GM15510 (cell line): ENCODE measurements around the gene TNC.

Source experiments
- POLR2A ChIP-seq: IDR thresholded peaks from 3 replicates; pipeline ENCODE4 v1.6.1; 2011; ENCODE audit warnings: borderline replicate concordance; ENCODE audit not compliant: insufficient read length; ENCODE audit errors: extremely low read depth

TNC gene

DNA sequence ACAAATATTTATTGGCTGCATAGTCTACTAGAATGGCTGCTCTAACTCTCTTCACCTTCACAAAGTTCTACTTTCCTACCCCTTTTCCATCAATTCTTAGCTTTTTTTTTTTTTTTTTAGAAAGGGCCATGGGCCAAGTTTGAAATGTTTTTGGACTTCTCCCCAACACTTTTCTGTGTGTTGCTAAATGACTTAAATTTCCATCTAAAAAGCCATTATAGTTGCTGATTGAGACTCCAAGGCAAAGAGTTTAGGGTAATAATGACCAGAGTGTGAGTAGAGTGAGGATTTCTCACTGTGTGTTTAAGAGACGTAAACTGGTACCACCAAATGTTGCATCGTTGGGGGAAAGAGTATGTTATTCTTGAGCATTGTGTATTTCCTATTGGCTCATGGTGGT, 24.4 kb downstream of the TNC start:
- TF ChIP-seq POLR2A, result no peak

DNA sequence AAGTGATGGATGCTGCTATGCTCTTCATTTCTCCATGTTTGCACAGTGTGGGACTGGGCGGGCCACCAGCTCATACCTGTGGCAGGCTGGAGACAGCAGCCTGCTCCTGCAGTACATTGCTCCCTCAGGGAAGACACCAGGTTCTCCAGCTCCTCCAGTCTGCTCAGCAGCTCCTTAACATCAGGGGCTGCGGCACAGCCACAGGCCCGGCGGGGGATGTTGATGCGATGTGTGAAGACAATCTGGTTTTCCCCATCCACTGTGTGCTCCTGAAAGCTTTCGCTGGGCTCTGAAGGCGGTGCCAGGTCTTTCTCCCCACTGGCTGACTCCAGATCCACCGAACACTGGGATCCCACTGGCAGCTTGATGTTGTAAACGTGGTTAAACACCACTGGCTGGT, 27.5 kb downstream of the TNC start:
- no peak for TF ChIP-seq POLR2A

DNA sequence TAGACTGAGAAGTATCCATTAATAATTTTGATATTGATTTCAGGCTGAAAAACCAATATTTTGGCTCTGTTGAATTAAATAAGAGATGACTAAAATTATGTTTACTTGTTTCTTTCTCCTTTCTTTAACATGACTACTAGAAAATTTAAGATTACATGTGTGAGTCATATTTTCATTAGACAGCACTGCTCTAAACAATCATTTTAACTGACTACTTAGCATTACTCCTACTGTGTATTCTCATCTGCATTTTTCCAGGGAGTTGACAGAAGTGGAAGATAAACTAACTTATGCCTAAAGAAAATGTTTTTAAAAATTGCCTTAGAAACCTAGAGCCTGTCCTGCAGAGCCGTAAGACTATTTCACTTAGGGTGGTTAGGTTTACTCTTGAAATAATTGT, 29.1 kb downstream of the TNC start:
- TF ChIP-seq POLR2A, result no peak

DNA sequence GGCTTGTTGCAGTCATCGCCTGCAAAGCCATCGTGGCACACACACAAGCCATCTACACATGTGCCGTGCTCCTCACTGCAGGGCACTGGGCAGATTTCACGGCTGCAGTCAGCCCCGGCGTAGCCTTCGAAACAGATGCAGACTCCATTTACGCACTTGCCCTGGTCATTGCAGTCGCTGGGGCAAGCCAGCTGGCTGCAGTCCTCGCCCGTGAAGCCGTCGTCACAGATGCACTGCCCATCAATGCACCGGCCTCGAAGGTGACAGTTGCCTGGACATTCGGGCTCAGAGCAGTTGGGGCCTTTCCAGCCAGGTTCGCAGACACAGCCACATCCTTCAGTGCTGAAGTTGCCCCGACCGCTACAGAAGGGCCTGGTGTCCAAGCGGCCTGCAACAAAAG, 31.1 kb downstream of the TNC start:
- no peak for TF ChIP-seq POLR2A

DNA sequence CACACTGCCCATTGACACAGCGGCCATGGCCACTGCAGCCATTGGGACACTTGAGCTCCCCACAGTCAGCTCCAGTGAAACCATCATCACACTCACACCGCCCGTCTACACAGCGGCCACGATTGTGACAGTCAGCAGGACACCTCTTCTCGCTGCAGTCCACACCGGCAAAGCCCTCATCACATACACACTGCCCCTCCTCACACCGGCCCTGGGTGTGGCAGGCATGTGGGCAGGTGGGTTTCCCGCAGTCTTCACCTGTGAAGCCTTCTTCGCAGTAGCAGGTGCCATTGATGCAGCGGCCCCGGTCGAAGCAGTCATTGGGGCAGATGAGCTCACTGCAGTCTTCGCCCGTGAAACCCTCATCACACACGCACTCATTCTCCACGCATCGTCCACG, 31.5 kb downstream of the TNC start:
- no peak for TF ChIP-seq POLR2A

DNA sequence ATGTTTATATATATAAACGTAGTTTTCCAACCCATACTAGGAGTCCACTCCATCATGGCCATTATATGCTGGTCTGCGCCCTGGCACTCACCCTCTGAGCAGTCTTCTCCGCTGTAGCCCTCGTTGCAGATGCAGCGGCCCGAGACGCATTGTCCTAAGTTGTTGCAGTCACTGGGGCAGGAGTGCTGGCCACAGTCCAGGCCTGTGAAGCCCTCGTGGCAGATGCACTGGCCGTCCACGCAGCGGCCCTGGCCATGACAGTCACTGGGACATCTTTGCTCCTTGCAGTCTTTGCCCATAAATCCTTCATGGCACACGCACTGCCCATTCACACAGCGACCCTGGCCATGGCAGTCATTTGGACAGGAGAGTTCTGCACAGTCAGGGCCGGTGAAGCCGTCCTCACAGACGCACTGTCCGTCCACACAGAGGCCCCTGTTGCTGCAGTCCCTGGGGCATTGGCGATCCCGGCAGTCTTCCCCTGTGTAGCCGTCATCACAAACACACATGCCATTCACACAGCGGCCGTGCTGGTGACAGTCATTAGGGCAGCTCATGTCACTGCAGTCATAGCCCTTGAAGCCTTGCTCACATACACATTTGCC, 32.1 kb downstream of the TNC start:
- TF ChIP-seq POLR2A, result no peak

DNA sequence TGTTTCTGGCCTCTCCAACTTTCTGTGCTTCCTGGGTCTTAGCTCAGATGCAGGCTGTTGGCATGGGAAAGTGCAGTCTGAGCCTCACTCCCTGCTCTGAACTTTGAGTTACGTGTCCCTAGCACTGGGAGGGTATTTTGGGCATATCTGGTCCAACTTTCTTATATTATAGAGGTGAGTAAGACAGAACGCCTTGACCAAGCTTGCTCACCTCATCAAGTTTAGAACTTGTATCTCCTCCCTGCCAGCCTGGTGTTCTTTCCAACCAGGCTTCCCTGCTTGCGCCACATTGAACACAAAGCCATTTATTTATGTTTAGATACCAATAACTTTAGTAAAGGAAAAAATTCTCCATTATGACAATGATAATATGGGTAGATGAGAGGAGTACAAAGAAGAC, 33.2 kb downstream of the TNC start:
- TF ChIP-seq POLR2A, result no peak

DNA sequence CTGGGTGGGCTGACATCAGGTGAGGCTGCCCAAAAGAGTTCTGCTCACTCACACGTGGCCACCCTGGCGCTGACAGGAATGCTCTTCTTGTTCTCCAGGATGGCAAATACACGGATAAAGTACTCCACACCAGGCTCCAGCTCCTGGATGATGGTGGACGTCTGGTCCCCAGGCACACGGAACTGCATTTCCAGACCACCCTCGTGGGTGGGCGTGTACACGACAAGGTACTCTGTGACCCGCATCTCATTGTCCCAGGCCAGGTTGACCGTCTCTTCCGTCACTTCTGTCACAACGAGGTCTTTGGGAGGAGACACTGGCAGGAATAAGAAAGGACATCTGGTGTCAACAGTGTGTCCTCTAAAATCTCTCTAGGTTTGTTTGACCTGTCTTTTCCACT, 33.8 kb downstream of the TNC start:
- no peak for TF ChIP-seq POLR2A

DNA sequence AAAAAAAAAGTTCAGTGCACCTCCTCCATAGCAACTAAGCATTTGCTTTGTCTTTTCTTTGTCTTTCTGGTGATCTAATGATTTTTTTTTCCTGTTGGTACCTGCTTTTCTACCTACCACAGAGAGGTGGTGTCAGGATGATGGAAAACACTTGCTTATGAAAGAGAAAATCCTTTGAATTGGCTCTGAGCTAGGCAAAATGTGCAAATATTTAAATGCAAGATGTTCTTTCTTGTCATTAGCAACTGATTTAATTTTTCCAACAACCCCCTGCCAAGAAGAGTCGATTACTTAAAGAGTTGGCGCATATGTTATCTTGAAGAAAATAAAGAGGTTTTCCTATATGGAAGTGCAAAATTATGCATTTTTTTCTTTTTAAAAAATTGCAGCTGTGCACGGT, 37.7 kb downstream of the TNC start:
- no peak for TF ChIP-seq POLR2A

DNA sequence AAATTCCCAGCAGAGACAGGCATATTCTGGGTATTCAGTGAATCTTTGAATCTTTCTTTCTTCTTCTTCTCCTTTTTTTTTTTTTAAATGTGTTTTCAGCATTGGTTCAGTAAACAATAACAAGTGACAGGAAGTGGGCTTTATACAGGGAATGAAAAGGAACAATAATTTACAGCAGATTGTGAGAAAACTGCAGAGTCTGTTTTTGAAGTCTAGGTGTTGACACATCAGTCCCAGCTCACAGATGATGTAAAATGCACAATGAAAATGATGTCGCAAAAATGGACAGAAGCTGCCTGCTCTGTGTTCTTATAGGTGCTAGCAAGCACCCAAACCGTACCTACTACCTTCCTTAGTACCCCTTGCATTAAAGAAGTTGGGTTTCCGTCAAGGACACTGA, 38.8 kb downstream of the TNC start:
- no peak for TF ChIP-seq POLR2A

DNA sequence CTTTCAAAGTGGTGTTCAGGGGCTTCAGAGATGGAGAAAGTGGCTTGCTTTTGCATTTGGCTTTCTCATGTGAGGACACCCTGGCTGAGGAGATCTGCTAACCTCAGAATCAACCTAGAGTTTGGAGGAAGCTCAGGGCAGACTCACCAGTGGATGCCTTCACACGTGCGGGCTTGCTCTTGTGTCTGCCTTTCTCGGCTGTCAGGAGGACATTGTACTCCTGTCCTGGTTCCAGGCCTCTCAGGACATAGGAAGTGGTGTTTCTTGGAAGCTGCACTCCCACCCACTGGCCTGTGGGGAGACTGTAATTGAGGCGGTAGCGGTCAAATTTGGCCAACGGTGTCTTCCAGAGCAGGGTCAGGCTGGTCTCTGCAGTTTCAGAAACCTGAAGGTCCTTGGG, 44.5 kb downstream of the TNC start:
- TF ChIP-seq POLR2A, result no peak

DNA sequence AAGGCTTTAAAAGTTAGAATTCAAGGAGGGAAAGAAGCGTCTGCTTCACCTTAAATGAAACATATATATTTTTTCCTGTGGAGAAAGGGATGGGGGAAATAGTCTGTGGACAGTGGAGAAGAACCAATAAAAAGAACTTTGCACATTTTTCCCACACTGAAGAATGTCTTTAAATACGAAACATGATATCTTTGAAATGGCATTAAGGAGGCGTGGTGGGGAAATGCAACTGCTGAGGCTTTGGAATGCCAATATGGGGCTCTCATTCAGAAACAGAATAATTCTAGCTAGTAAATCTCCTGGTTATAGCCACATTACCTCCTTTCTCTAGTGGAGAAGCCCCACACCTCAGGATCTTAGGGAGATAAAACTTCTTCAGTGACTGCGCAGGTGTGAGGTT, 46.8 kb downstream of the TNC start:
- no peak for TF ChIP-seq POLR2A

DNA sequence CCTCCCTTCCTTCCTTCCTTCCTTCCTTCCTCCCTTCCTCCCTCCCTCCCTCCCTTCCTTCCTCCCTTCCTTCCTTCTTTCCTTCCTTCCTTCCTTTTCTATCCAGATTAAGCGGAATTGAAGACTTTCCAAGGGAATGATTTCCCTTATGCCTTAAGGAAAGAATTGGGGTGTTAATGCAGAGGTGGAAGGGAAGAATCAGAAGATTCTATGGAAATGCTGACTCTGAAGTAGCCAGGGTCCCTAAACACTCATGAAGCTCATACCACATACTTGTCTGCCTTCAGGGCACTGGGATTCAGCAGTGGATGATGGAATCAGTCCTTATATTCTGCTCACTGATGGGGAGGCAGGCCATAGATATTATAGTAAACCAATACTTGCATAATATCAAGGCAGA, 48.2 kb downstream of the TNC start:
- TF ChIP-seq POLR2A, result no peak

DNA sequence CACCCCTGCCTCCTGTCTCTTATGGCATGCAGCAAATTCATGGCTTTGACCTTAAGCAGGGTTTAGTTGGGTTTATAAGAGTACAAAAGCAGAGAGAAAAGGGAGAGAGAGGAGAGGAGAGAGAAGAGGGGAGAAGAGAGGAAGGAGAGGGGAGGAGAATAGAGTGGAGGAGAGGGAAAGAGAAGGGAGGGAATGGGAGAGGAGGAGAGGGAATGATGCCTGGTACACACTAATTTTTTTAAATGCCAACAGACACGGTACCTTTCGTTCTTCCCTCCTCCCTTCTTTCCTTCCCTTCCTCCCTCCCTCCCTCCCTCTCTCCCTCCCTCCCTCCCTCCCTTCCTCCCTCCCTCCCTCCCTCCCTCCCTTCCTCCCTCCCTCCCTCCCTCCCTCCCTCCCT, 48.7 kb downstream of the TNC start:
- no peak for TF ChIP-seq POLR2A

DNA sequence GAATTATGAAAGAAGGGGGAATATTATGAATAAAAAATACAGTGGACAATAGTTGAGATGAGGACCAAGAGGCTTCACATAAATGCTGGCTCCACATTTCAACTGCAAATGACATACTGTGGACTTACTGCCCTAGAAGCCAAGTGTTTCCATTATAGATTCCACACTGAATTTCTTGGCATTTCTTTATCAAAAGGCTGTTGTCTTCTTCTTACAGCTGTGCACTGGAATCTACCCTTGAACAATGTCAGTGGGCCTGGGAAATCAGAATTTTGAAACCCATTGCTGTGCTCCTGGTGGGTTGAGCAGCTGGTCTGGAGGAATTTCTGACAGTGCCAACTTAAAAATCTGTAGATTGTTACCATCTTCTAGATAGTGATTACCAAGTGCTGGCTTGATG, 49.9 kb downstream of the TNC start:
- no peak for TF ChIP-seq POLR2A

DNA sequence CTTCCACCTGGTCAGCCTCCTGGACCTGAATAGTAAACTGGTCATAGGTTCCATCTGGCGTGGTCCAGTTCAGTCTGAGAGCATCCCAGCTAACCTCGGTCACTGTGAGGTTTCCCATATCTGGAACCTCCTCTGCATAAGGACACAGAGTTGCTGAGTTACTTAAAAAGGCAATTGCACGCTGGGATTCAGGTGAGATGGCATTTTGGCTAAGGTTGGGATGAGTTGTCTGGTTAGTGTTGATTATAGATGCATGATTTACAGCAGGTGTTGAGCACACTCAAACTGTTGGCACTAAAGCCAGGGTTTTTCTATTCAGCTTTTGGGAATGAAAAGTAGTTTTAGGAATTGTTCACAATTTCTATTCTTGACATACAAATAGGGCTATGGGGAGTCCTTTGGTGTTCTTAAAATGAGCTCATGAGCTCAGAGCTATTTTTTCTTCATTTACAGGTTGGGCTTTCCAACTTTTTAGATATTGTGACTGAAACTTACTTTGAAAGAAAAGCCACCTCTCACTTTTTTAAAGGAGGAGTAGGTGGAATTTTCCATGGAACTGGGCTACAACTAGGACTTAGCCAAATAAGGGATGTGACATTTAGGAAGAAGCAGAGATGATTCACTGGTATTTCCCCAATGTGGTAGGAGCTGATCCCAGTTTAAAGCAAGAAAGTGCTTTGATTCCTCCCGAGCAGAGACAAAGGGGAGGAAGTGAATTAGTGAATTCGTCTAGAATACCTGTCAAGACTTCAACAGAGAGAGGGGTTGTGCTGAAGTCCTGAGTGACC, 54.7 kb downstream of the TNC start:
- no peak for TF ChIP-seq POLR2A

DNA sequence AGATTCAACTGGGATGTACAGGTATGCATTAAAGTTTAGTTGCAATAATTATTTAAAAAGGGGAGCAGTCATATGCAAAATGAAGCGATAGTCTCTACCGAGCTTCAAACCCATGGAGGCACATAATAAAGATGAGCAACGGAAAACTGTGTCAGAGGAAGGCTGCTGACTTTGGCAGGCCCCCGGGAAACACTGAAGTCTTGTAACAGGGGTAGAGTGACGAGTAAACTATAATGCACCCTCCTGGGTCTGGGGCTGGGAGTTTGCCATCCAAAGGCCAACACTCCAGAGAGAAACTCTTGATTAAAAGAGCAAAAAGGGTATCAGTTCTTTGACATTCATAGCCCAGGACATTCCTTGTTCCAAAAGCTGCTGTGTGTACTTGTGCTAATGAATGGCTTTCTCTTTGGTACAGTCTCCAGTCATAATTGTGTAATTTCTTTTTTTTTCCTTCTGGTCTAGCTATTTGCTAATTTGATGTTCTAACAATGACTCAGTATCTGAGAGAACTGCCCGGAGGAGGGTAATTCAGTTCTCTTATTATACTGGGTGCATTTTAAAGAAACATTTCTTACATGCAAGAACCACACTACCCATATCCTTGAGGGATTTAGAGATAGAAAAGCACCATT, 59.2 kb downstream of the TNC start:
- TF ChIP-seq POLR2A, result no peak

DNA sequence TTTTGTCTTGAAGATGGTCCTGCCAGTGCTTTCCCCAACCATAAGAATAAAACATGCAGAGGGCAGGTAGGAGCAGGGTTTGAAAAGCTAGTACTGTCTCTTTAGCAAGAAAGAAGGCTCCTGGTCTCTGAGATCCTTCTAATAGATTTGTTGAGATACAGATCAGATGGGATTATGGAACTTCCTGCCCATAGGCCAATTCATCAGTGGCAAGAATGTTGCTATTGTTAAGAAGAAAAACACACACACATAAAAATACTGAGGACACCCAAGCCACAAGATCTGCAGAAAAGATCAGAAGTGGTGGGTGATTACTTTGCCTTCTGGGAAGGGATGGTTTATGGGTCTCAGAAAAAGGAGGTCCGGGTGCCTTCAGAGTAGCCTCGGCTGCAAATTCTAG, 59.8 kb downstream of the TNC start:
- no peak for TF ChIP-seq POLR2A
